Caco-2 (cell line): ENCODE data around the gene CNTN1. TPM values are rescaled to one million over a fixed set of nuclear protein-coding genes. Genes with fewer than 3 reads are reported as not detected.

Experiments
- BruUV-seq: library from RNA; stranded (reverse); fragments of 400-500 nt; replicated peaks from 2 replicates; lab custom pipeline; 2021; lab: Mats Ljungman, UMichigan
- CTCF ChIA-PET: fragments of 300-600 bp; sonication (Branson Sonifier 250); formaldehyde crosslinking; loops from one replicate; lab custom pipeline; 2022; ENCODE audit warnings: antibody characterized with exemption; lab: Charles Lee
- POLR2A ChIA-PET: fragments of 300-600 bp; sonication (Branson Sonifier 250); formaldehyde crosslinking; loops from one replicate; lab custom pipeline; 2022; ENCODE audit warnings: antibody characterized with exemption; lab: Charles Lee
- DNase-seq, 2 experiments: peaks; one replicate each; pipeline versions ENCODE4 v3.0.0 to v3.0.0-alpha.2; 2020 to 2022
- H3K27me3 ChIP-seq: replicated peaks from 2 replicates; pipeline ENCODE4 v1.6.0; 2011; ENCODE audit warnings: low read length; ENCODE audit not compliant: control insufficient read depth, insufficient read depth
- H3K36me3 ChIP-seq: 2 replicates; pipeline ENCODE4 v1.5.1; 2011; ENCODE audit warnings: low read length; ENCODE audit not compliant: control insufficient read depth, insufficient read depth
- H3K4me1 ChIP-seq: fragments of 250-450 bp; sonication (Bioruptor Pico); 2 replicates; pipeline ENCODE4 v1.5.1; 2020; ENCODE audit warnings: mild to moderate bottlenecking
- H3K4me3 ChIP-seq: 2 replicates; pipeline ENCODE4 v1.5.1; 2011; ENCODE audit warnings: low read depth, mild to moderate bottlenecking, control low read depth, low read length
- H3K9me3 ChIP-seq: fragments of 250-450 bp; sonication (Bioruptor Pico); 2 replicates; pipeline ENCODE4 v1.5.1; 2020; ENCODE audit warnings: mild to moderate bottlenecking, moderate library complexity
- H3K27ac Mint-ChIP-seq: one replicate; pipeline ENCODE4 v1.8.0; 2022; ENCODE audit warnings: mixed read lengths; ENCODE audit not compliant: unreplicated experiment
- H3K27me3 Mint-ChIP-seq: one replicate; pipeline ENCODE4 v1.8.0; 2022; ENCODE audit warnings: mixed read lengths; ENCODE audit not compliant: insufficient read depth, unreplicated experiment
- H3K36me3 Mint-ChIP-seq: one replicate; pipeline ENCODE4 v1.8.0; 2022; ENCODE audit warnings: mild to moderate bottlenecking, mixed read lengths; ENCODE audit not compliant: insufficient read depth, unreplicated experiment
- H3K4me1 Mint-ChIP-seq: one replicate; pipeline ENCODE4 v1.8.0; 2022; ENCODE audit warnings: low read depth, mixed read lengths; ENCODE audit not compliant: unreplicated experiment
- H3K4me3 Mint-ChIP-seq: one replicate; pipeline ENCODE4 v1.8.0; 2022; ENCODE audit warnings: mild to moderate bottlenecking, moderate library complexity, mixed read lengths; ENCODE audit not compliant: unreplicated experiment
- H3K9me3 Mint-ChIP-seq: one replicate; pipeline ENCODE4 v1.8.0; 2022; ENCODE audit warnings: mixed read lengths; ENCODE audit not compliant: unreplicated experiment
- intact Hi-C: fragments of 100-400 bp; cut with micrococcal nuclease; formaldehyde crosslinking; loops from one replicate; pipeline ENCODE4 v1.10.0; 2022; ENCODE audit not compliant: unreplicated experiment
- total RNA-seq: library from RNA; stranded (reverse); gene quantifications from 2 replicates; pipeline ENCODE4 v1.2.3, GENCODE V29; 2022
- TF ChIP-seq, protein P1 (sequence below), 2 experiments: fragments of 200-600 bp in 1 of 2; IDR thresholded peaks; 1 replicate in 1 of 2; 2 replicates in 1 of 2; pipeline versions ENCODE4 v1.5.1 to v1.8.0; 2011 to 2022; ENCODE audit warnings: antibody characterized with exemption in 1 of 2, control low read depth in 1 of 2, inconsistent platforms in 1 of 2, low read depth in 1 of 2, low read length in 1 of 2, mild to moderate bottlenecking in 1 of 2, moderate library complexity in 1 of 2; ENCODE audit not compliant: insufficient read depth in 1 of 2, severe bottlenecking in 1 of 2, unreplicated experiment in 1 of 2

The CNTN1 gene
- total RNA-seq, 1 experiment from 2014 or later = not detected

DNA sequence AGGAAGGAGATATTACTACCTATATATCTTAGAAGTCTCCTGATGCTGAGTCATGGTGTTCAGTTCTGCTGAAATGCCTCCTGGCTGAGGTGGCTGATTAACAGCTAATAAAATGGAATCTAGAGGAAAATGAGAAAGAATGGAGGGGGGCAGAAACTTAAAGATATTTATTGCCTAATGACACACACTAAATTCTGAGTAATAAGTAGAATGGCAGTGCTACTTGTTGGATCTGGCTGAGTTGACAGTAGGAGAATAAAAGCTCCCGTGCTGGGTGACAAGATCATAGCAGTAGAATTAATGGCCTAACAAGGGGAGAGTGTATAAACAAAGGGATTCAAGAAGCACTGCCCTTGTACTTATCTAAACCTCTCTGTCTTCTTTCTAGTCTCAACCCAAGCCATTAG is 137.5 kb downstream of the CNTN1 start:
- ChIA-PET POLR2A (no interaction called here), CTCF (no interaction called here)
- no TSS peak for BruUV-seq
- Mint-ChIP-seq H3K27ac (no peak overlapping the region), H3K4me3 (no peak overlapping the region), H3K9me3 (no peaks in the 10 kb centered on the region), H3K4me1 (no peaks in the 10 kb centered on the region), H3K27me3 (no peaks in the 10 kb centered on the region), H3K36me3 (no peaks in the 10 kb centered on the region)
- intact Hi-C loops = no loop called here
- no peaks in the 10 kb centered on the region; the same call in 1 of the 2 replicates for H3K27me3 ChIP-seq
- no peaks in the 10 kb centered on the region for H3K36me3 ChIP-seq
- TF ChIP-seq, protein P1, sequence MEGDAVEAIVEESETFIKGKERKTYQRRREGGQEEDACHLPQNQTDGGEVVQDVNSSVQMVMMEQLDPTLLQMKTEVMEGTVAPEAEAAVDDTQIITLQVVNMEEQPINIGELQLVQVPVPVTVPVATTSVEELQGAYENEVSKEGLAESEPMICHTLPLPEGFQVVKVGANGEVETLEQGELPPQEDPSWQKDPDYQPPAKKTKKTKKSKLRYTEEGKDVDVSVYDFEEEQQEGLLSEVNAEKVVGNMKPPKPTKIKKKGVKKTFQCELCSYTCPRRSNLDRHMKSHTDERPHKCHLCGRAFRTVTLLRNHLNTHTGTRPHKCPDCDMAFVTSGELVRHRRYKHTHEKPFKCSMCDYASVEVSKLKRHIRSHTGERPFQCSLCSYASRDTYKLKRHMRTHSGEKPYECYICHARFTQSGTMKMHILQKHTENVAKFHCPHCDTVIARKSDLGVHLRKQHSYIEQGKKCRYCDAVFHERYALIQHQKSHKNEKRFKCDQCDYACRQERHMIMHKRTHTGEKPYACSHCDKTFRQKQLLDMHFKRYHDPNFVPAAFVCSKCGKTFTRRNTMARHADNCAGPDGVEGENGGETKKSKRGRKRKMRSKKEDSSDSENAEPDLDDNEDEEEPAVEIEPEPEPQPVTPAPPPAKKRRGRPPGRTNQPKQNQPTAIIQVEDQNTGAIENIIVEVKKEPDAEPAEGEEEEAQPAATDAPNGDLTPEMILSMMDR (IDR thresholded peaks at IDR 0.05; ENCODE audit: insufficient read depth in 1 of 2, low read depth in 1 of 2, low read length in 1 of 2, severe bottlenecking in 1 of 2, unreplicated experiment in 1 of 2) = no peak
- no peaks in the 10 kb centered on the region for H3K4me1 ChIP-seq
- H3K4me3 ChIP-seq = no peak overlapping the region
- DNase-seq = no peak
- H3K9me3 ChIP-seq = no peaks in the 10 kb centered on the region

DNA sequence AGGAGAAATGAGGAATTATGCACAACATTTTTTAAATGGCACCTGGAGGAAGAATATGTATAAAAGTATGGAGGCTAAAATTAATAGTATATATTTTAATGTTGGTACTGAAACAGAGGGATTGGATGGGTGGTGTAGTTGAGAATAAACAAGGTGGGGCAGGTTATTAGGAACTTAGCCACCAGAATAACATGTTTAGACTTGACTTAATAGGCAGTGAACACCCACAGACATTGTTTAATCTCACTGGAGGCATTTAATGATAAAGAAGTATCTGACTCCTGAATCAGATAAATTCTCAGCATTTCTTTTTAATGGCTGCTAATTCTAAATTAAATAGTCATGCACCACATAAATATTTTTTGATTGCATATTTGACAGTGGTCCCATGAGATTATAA is 139.7 kb downstream of the CNTN1 start:
- H3K4me3 ChIP-seq = no peak overlapping the region
- H3K4me1 ChIP-seq = no peaks in the 10 kb centered on the region
- intact Hi-C loops = no loop called here
- Mint-ChIP-seq H3K36me3 (no peaks in the 10 kb centered on the region), H3K4me3 (no peak overlapping the region), H3K9me3 (no peaks in the 10 kb centered on the region), H3K27me3 (no peaks in the 10 kb centered on the region), H3K27ac (no peak overlapping the region), H3K4me1 (no peaks in the 10 kb centered on the region)
- H3K9me3 ChIP-seq = 0 out of 2 replicates have a peak, but pooled peaks cover 3% of the 10 kb centered on the region
- no peaks in the 10 kb centered on the region for H3K36me3 ChIP-seq
- TF ChIP-seq, protein P1 (IDR thresholded peaks at IDR 0.05; ENCODE audit: insufficient read depth in 1 of 2, low read depth in 1 of 2, low read length in 1 of 2, severe bottlenecking in 1 of 2, unreplicated experiment in 1 of 2) = no peak
- BruUV-seq = no TSS peak
- DNase-seq = no peak
- H3K27me3 ChIP-seq = no peaks in the 10 kb centered on the region; the same call in 1 of the 2 replicates
- CTCF ChIA-PET = no interaction called here
- POLR2A ChIA-PET = no interaction called here

DNA sequence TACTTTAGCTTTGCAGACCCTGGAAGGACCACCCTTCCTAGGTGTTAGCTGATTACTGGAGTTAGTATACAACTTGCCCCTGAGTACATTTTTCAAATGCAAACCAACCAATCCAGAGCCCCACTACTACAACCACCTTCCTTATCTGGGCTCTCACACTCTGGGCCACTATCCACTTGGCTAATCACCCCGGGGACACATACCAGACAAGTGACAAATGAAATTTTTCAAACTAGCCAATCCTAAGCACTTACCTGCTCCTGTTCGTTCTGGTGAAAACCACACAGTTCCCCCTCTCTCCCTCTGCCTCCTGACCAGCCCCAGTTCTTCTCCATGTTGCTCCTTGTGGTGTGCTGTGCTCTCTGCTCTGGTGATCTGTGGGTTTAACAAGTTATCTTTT is 140.4 kb downstream of the CNTN1 start:
- H3K4me1 Mint-ChIP-seq = no peaks in the 10 kb centered on the region
- intact Hi-C loops = no loop called here
- BruUV-seq = no TSS peak

More for the DNA sequence above, 140.4 kb downstream of the CNTN1 start:
- H3K9me3 ChIP-seq = 0 out of 2 replicates have a peak, but pooled peaks cover 3% of the 10 kb centered on the region
- H3K4me1 ChIP-seq = no peaks in the 10 kb centered on the region
- H3K36me3 ChIP-seq = no peaks in the 10 kb centered on the region
- DNase-seq = no peak
- no peak overlapping the region for H3K27ac Mint-ChIP-seq
- H3K9me3 Mint-ChIP-seq = no peaks in the 10 kb centered on the region
- H3K27me3 Mint-ChIP-seq = no peaks in the 10 kb centered on the region
- no peak overlapping the region for H3K4me3 Mint-ChIP-seq
- H3K36me3 Mint-ChIP-seq = no peaks in the 10 kb centered on the region
- CTCF ChIA-PET = no interaction called here
- TF ChIP-seq, protein P1 (IDR thresholded peaks at IDR 0.05; ENCODE audit: insufficient read depth in 1 of 2, low read depth in 1 of 2, low read length in 1 of 2, severe bottlenecking in 1 of 2, unreplicated experiment in 1 of 2) = no peak
- no peak overlapping the region for H3K4me3 ChIP-seq
- POLR2A ChIA-PET = no interaction called here
- no peaks in the 10 kb centered on the region; the same call in 1 of the 2 replicates for H3K27me3 ChIP-seq
